ENCODE results near the gene SPDYE16. TPM values are rescaled to one million over a fixed set of nuclear protein-coding genes. Genes with fewer than 3 reads are reported as not detected.
"Not testable (repeated sequence)": the region's sequence is repeated elsewhere in the genome, so short reads cannot be mapped to it uniquely, and the experiment has no call there.

Gene SPDYE16
- total RNA-seq, 1 donor from 2014 or later = not detected

DNA sequence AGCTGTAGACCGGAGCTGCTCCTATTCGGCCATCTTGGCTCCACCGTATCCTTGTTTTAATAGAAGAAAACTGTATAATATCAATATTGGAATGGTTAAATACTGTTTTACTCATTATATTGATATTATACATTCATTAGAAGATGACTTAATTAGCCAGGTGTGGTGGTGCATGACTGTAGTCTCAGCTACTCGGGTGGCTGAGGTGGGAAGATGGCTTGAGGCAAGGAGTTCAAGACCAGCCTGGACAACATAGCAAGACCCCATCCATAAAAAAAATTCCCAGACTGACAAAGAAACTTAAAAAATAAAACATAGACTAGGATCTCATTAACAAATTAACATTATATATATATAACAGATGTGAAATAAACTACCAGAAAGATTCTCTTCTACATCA is 24.2 kb upstream of the SPDYE16 start:
- not testable (repeated sequence) for DNase-seq (ENCODE audit: low read depth)

DNA sequence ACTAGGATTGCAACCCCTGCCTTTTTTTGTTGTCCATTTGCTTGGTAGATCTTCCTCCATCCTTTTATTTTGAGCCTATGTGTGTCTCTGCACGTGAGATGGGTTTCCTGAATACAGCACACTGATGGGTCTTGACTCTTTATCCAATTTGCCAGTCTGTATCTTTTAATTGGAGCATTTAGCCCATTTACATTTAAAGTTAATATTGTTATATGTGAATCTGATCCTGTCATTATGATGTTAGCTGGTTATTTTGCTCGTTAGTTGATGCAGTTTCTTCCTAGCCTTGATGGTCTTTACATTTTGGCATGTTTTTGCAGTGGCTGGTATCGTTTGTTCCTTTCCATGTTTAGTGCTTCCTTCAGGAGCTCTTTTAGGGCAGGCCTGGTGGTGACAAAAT is 21.9 kb upstream of the SPDYE16 start:
- H3K4me3 ChIP-seq (ENCODE audit: low read depth, low read length); H3K27me3 ChIP-seq (ENCODE audit: control insufficient read depth, insufficient read depth, low read length); H3K36me3 ChIP-seq (ENCODE audit: control insufficient read depth, insufficient read depth, low read length); DNase-seq (ENCODE audit: low read depth): not testable (repeated sequence)

More for the DNA sequence above, 24.2 kb upstream of the SPDYE16 start:
- not testable (repeated sequence) for H3K4me3 ChIP-seq (ENCODE audit: low read depth, low read length); H3K36me3 ChIP-seq (ENCODE audit: control insufficient read depth, insufficient read depth, low read length); H3K27me3 ChIP-seq (ENCODE audit: control insufficient read depth, insufficient read depth, low read length)

DNA sequence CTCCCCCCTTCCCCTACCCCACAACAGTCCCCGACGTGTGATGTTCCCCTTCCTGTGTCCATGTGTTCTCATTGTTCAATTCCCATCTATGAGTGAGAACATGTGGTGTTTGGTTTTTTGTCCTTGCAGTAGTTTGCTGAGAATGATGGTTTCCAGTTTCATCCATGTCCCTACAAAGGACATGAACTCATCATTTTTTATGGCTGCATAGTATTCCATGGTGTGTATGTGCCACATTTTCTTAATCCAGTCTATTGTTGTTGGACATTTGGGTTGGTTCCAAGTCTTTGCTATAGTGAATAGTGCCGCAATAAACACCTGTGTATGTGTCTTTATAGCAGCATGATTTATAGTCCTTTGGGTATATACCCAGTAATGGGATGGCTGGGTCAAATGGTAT is 18.2 kb upstream of the SPDYE16 start:
- not testable (repeated sequence) for H3K4me3 ChIP-seq (ENCODE audit: low read depth, low read length); H3K27me3 ChIP-seq (ENCODE audit: control insufficient read depth, insufficient read depth, low read length); H3K36me3 ChIP-seq (ENCODE audit: control insufficient read depth, insufficient read depth, low read length); DNase-seq (ENCODE audit: low read depth)

DNA sequence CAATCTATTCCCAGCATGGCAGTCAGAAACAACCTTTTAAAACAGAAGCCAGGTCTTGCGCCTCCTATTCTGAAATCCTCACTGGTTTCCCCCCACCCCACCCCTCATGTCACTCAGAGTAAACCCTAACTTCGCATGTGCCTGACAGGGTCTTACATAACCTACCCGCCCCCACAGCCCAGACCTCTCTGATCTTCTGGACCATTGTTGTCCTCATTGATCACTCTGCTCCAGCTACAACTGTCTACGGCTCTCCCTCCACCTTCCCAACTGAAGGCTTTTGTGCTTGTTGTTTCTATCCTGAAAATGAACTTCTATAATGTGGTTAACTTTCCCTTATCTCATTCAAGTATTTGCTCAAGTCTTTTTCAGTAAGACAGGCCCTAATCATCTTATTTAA is 17.1 kb upstream of the SPDYE16 start:
- DNase-seq (ENCODE audit: low read depth); H3K27me3 ChIP-seq (ENCODE audit: control insufficient read depth, insufficient read depth, low read length); H3K36me3 ChIP-seq (ENCODE audit: control insufficient read depth, insufficient read depth, low read length); H3K4me3 ChIP-seq (ENCODE audit: low read depth, low read length): not testable (repeated sequence)

DNA sequence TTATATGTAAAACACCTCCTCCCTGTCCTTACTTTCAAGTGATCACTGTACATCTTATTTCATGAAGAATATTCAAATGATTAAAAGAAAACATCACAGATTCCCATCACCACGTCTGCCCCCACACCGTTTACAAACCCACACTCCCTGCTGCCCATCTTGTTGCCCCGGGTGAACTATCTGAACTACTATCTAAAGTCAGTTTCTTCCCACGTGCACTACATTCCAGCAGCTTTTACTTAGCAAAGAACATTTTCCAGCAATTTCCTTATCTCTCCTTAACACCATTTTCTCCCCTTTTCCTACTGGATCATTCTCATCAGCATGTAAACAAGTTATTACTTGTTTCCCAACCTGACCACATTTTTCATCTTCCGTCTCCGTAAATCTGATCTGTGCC is 16.6 kb upstream of the SPDYE16 start:
- H3K4me3 ChIP-seq (ENCODE audit: low read depth, low read length) = not testable (repeated sequence)

DNA sequence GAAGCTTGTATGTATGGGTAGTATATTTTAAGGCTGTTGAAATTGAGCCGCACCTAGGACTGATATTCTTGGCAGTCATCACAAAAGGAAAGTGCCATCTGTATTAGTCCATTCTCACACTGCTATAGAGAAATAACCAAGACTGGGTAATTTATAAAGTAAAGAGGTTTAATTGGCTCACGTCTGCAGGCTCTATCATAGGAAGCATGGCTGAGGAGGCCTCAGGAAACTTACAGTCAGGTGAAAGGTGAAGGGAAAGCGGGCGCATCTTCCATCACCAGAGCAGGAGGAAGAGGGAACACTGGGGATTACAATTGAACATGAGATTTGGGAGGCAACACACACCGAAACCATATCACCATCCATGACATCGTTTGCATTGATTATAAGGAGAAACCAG is 8.9 kb upstream of the SPDYE16 start:
- DNase-seq (ENCODE audit: low read depth); H3K36me3 ChIP-seq (ENCODE audit: control insufficient read depth, insufficient read depth, low read length); H3K4me3 ChIP-seq (ENCODE audit: low read depth, low read length); H3K27me3 ChIP-seq (ENCODE audit: control insufficient read depth, insufficient read depth, low read length): not testable (repeated sequence)

More for the DNA sequence above, 16.6 kb upstream of the SPDYE16 start:
- not testable (repeated sequence) for H3K27me3 ChIP-seq (ENCODE audit: control insufficient read depth, insufficient read depth, low read length); H3K36me3 ChIP-seq (ENCODE audit: control insufficient read depth, insufficient read depth, low read length); DNase-seq (ENCODE audit: low read depth)

DNA sequence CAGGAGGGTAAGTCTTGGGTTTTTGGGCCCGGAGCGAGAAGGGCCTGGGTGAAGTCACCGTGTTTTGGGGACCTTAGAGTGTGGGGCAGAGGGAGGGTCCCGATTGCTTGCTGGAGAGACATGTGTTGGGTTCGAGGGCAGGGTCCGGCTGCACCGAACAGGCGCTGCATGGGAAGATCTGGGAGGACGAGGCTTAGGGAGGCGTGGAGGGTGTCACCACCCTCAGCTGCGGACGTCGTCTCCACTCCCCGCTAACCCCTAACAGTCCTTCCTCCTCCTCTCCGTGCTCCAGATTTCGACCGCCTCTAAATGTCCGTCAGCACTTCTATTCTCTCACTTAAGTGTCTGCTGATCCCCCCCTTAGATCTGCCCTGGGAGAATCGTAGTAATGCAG is 6.8 kb upstream of the SPDYE16 start:
- H3K4me3 ChIP-seq (ENCODE audit: low read depth, low read length) = peak overlapping the region; percentile 75
- not testable (repeated sequence) for H3K27me3 ChIP-seq (ENCODE audit: control insufficient read depth, insufficient read depth, low read length); H3K36me3 ChIP-seq (ENCODE audit: control insufficient read depth, insufficient read depth, low read length); DNase-seq (ENCODE audit: low read depth)

DNA sequence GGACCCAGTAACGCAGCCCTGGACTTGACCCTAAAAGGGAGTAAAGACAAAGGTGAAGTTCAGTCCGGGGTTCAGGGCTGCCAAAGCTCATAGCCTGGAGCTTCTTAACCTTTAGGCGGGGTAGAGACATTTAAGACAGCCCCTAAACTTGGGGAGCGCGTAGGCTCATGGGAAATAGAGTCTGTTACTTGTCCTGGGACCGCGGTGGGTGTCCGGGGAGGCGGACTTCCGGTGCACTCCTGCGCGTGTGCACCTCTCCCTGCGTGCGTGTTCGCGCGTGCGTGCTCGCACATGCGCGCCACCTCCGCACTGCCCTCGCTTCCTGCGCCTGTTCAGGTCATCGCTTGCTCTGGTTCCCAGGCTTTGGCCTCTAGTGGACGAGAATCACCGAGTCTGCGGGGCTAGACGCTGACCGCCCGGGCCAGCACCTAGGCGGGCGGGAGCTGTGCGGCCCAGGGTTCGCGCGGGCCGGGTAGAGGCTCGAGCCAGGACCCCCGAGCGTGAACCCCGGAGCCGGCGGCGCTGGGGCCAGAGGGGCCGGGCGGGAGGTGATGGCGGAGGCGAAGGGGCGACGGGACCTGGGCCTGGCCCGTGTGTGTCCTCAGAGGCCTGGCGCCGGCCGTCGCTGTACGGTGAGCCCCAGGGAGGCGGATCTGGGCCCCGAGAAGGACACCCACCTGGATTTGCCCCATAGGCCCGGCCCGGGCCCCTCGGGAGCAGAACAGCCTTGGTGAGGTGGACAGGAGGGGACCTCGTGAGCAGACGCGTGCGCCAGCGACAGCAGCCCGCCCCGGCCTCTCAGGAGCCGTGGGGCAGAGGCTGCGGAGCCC is 6.1 kb upstream of the SPDYE16 start:
- peak; percentile 75 for DNase-seq (ENCODE audit: low read depth)
- not testable (repeated sequence) for H3K27me3 ChIP-seq (ENCODE audit: control insufficient read depth, insufficient read depth, low read length); H3K36me3 ChIP-seq (ENCODE audit: control insufficient read depth, insufficient read depth, low read length)
- peak overlapping the region; percentile 75 for H3K4me3 ChIP-seq (ENCODE audit: low read depth, low read length)

DNA sequence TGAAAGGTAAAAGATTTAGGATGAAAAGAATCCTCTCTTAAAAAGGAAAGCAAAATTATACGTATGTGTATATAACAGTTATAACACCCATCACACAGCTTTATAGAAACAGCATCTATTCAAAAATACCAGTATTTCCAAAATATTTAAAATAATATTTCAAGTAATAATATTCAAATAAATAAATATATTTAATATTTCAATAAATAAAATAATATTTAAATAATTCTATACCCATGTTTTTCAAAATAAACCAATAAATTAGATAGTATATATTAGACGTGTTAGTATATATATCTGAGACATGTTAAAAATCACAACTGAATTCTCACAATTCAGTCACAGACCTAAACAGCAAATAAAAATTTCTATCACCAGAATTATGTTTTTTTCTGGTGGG is 11.5 kb downstream of the SPDYE16 start:
- not testable (repeated sequence) for H3K4me3 ChIP-seq (ENCODE audit: low read depth, low read length); DNase-seq (ENCODE audit: low read depth); H3K36me3 ChIP-seq (ENCODE audit: control insufficient read depth, insufficient read depth, low read length); H3K27me3 ChIP-seq (ENCODE audit: control insufficient read depth, insufficient read depth, low read length)

DNA sequence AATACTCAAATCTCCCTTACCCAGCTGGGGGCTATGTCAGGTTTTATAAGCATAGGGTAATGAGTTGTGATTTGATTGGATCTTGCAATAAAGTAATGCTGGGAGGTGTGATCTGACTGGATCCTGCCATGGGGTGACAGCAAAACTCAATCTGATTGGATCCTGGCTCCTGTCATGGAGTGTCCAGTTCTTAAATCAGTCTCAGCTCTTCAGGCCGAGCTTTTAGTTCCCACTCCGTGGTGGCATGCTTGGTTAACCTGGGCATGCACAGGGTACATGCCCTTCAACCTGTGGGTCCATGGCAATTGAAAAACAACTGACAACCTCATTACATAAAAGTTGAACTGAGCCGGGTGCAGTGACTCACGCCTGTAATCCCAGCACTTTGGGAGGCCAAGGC is 16.9 kb downstream of the SPDYE16 start:
- H3K4me3 ChIP-seq (ENCODE audit: low read depth, low read length); H3K27me3 ChIP-seq (ENCODE audit: control insufficient read depth, insufficient read depth, low read length): not testable (repeated sequence)

DNA sequence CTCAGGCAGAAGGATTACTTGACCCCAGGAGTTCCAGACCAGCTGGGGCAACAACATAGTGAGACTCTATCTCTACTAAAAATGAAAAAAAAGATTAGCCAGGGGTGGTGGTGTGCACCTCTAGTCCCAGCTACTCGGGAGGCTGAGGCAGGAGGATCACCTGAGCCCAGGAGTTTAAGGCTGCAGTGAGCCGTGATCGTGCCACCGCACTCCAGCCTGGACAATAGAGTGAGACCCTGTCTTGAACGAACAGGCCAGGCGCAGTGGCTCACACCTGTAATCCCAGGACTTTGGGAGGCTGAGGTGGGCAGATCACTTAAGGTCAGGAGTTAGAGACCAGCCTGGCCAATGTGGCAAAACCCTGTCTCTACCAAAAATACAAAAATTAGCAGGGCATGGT is 26.2 kb downstream of the SPDYE16 start:
- not testable (repeated sequence) for DNase-seq (ENCODE audit: low read depth); H3K36me3 ChIP-seq (ENCODE audit: control insufficient read depth, insufficient read depth, low read length); H3K27me3 ChIP-seq (ENCODE audit: control insufficient read depth, insufficient read depth, low read length); H3K4me3 ChIP-seq (ENCODE audit: low read depth, low read length)

More for the DNA sequence above, 16.9 kb downstream of the SPDYE16 start:
- not testable (repeated sequence) for DNase-seq (ENCODE audit: low read depth); H3K36me3 ChIP-seq (ENCODE audit: control insufficient read depth, insufficient read depth, low read length)

DNA sequence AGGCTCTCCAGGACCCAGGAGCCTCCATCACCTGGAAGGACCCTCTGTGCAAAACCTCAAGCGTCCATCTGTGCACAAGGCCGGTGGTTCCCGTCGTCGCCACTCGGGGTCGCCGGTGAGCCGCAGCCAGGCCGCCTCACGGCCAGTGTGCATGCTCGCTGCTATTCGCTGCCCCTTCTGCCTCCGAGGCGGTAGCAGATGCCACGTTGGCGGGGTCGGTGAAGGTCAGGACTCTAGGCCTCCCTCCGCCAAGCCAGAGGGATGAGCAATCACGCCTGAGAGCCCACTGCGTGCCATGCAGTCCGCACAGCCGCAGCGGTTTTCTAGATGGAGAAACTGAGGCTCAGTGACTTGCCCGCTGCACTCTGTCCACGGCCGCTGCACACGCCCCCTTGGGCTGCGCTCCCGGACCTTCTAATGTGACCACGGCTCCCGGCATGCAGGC is 27.1 kb downstream of the SPDYE16 start:
- Histone ChIP-seq H3K4me3 (ENCODE audit: low read depth, low read length) (no peak overlapping the region), H3K27me3 (ENCODE audit: control insufficient read depth, insufficient read depth, low read length) (no peaks in the 10 kb centered on the region), H3K36me3 (ENCODE audit: control insufficient read depth, insufficient read depth, low read length) (no peaks in the 10 kb centered on the region)
- DNase-seq (ENCODE audit: low read depth) = no peak
- TF ChIP-seq, protein P1, sequence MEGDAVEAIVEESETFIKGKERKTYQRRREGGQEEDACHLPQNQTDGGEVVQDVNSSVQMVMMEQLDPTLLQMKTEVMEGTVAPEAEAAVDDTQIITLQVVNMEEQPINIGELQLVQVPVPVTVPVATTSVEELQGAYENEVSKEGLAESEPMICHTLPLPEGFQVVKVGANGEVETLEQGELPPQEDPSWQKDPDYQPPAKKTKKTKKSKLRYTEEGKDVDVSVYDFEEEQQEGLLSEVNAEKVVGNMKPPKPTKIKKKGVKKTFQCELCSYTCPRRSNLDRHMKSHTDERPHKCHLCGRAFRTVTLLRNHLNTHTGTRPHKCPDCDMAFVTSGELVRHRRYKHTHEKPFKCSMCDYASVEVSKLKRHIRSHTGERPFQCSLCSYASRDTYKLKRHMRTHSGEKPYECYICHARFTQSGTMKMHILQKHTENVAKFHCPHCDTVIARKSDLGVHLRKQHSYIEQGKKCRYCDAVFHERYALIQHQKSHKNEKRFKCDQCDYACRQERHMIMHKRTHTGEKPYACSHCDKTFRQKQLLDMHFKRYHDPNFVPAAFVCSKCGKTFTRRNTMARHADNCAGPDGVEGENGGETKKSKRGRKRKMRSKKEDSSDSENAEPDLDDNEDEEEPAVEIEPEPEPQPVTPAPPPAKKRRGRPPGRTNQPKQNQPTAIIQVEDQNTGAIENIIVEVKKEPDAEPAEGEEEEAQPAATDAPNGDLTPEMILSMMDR (IDR thresholded peaks at IDR 0.05; ENCODE audit: insufficient read depth, low read length, poor library complexity, severe bottlenecking) = no peak

Measured in kidney epithelial cell (primary cell).